DMS114 treated with DMSO at 0.1 percent for 48 hours (cell line): ENCODE data around the gene MAGI2.

Experiments used
- DNase-seq: peaks from one replicate; lab custom pipeline; 2025; ENCODE audit not compliant: unreplicated experiment; lab: John Stamatoyannopoulos, UW

MAGI2 gene

GRCh38 chr7:78444267-78444666, 1009.2 kb downstream of the MAGI2 start:
- no peak for DNase-seq

GRCh38 chr7:78443811-78444210, 1009.7 kb downstream of the MAGI2 start:
- no peak for DNase-seq

- DNase-seq: no peak
Observed at GRCh38 chr7:78441737-78442136, 1011.7 kb downstream of the MAGI2 start.

GRCh38 chr7:78438433-78438832, 1015.0 kb downstream of the MAGI2 start:
- DNase-seq: no peak

- DNase-seq: no peak
Observed at GRCh38 chr7:78437118-78437517, 1016.3 kb downstream of the MAGI2 start.

- no peak for DNase-seq
Observed at GRCh38 chr7:78435355-78435754, 1018.1 kb downstream of the MAGI2 start.

- no peak for DNase-seq
Observed at GRCh38 chr7:78434281-78434680, 1019.2 kb downstream of the MAGI2 start.

GRCh38 chr7:78433421-78433820, 1020.0 kb downstream of the MAGI2 start:
- DNase-seq: no peak

GRCh38 chr7:78429878-78430277, 1023.6 kb downstream of the MAGI2 start:
- DNase-seq: no peak

GRCh38 chr7:78427209-78427608, 1026.3 kb downstream of the MAGI2 start:
- DNase-seq: no peak

GRCh38 chr7:78420001-78420400, 1033.5 kb downstream of the MAGI2 start:
- no peak for DNase-seq

GRCh38 chr7:78417180-78417853, 1036.2 kb downstream of the MAGI2 start:
- DNase-seq: no peak

- DNase-seq: no peak
Observed at GRCh38 chr7:78413568-78413967, 1039.9 kb downstream of the MAGI2 start.

- DNase-seq: no peak
Observed at GRCh38 chr7:78412216-78412858, 1041.1 kb downstream of the MAGI2 start.

- DNase-seq: no peak
Observed at GRCh38 chr7:78407031-78407430, 1046.4 kb downstream of the MAGI2 start.

- DNase-seq: no peak
Observed at GRCh38 chr7:78406531-78406930, 1046.9 kb downstream of the MAGI2 start.

- DNase-seq: no peak
Observed at GRCh38 chr7:78402096-78402495, 1051.4 kb downstream of the MAGI2 start.

GRCh38 chr7:78400038-78400437, 1053.4 kb downstream of the MAGI2 start:
- no peak for DNase-seq

GRCh38 chr7:78399033-78399769, 1054.3 kb downstream of the MAGI2 start:
- no peak for DNase-seq

- DNase-seq: no peak
Observed at GRCh38 chr7:78398576-78398975, 1054.9 kb downstream of the MAGI2 start.

GRCh38 chr7:78398081-78398480, 1055.4 kb downstream of the MAGI2 start:
- DNase-seq: no peak

GRCh38 chr7:78396210-78396609, 1057.3 kb downstream of the MAGI2 start:
- no peak for DNase-seq
